ENCODE data around the gene XRRA1.
"Not testable (repeated sequence)": the region's sequence is repeated elsewhere in the genome, so short reads cannot be mapped to it uniquely, and the experiment has no call there.

Gene XRRA1

GRCh38 chr11:74825596-74825995 lies 123.3 kb downstream of the XRRA1 start:
- H3K27me3 ChIP-seq (ENCODE audit: control insufficient read depth, insufficient read depth, low read length); H3K4me1 ChIP-seq (ENCODE audit: control insufficient read depth, insufficient read depth, low read length); H3K9ac ChIP-seq (ENCODE audit: low read depth, low read length); H3K36me3 ChIP-seq (ENCODE audit: control insufficient read depth, insufficient read depth, low read length); H3K4me3 ChIP-seq (ENCODE audit: low read depth, low read length); H3K27ac ChIP-seq (ENCODE audit: low read depth, low read length): not testable (repeated sequence)
- H3K9me3 ChIP-seq (ENCODE audit: control insufficient read depth, insufficient read depth, low read length) = peaks cover 26% of the 10 kb centered on the region

GRCh38 chr11:74824285-74824982 lies 124.5 kb downstream of the XRRA1 start:
- Histone ChIP-seq H3K27ac (ENCODE audit: low read depth, low read length) (no peak overlapping the region), H3K4me3 (ENCODE audit: low read depth, low read length) (no peak overlapping the region), H3K9ac (ENCODE audit: low read depth, low read length) (no peak overlapping the region), H3K4me1 (ENCODE audit: control insufficient read depth, insufficient read depth, low read length) (no peaks in the 10 kb centered on the region), H3K36me3 (ENCODE audit: control insufficient read depth, insufficient read depth, low read length) (peaks cover 8% of the 10 kb centered on the region), H3K27me3 (ENCODE audit: control insufficient read depth, insufficient read depth, low read length) (no peaks in the 10 kb centered on the region), H3K9me3 (ENCODE audit: control insufficient read depth, insufficient read depth, low read length) (peaks cover 26% of the 10 kb centered on the region)

GRCh38 chr11:74822170-74822569 lies 126.7 kb downstream of the XRRA1 start:
- no peak overlapping the region for H3K27ac ChIP-seq (ENCODE audit: low read depth, low read length)
- H3K9ac ChIP-seq (ENCODE audit: low read depth, low read length) = no peak overlapping the region
- H3K4me3 ChIP-seq (ENCODE audit: low read depth, low read length) = no peak overlapping the region
- no peaks in the 10 kb centered on the region for H3K4me1 ChIP-seq (ENCODE audit: control insufficient read depth, insufficient read depth, low read length)
- no peaks in the 10 kb centered on the region for H3K27me3 ChIP-seq (ENCODE audit: control insufficient read depth, insufficient read depth, low read length)
- H3K36me3 ChIP-seq (ENCODE audit: control insufficient read depth, insufficient read depth, low read length) = peaks cover 16% of the 10 kb centered on the region
- peaks cover 23% of the 10 kb centered on the region for H3K9me3 ChIP-seq (ENCODE audit: control insufficient read depth, insufficient read depth, low read length)

- Histone ChIP-seq H3K4me1 (ENCODE audit: control insufficient read depth, insufficient read depth, low read length) (no peaks in the 10 kb centered on the region), H3K27ac (ENCODE audit: low read depth, low read length) (no peak overlapping the region), H3K36me3 (ENCODE audit: control insufficient read depth, insufficient read depth, low read length) (peaks cover 16% of the 10 kb centered on the region), H3K9ac (ENCODE audit: low read depth, low read length) (no peak overlapping the region), H3K9me3 (ENCODE audit: control insufficient read depth, insufficient read depth, low read length) (peaks cover 9% of the 10 kb centered on the region; the same call in 1 of the 2 replicates), H3K4me3 (ENCODE audit: low read depth, low read length) (no peak overlapping the region), H3K27me3 (ENCODE audit: control insufficient read depth, insufficient read depth, low read length) (no peaks in the 10 kb centered on the region)
Observed at GRCh38 chr11:74820763-74821162, 128.1 kb downstream of the XRRA1 start.

GRCh38 chr11:74819400-74819799 lies 129.5 kb downstream of the XRRA1 start:
- H3K27me3 ChIP-seq (ENCODE audit: control insufficient read depth, insufficient read depth, low read length) = no peaks in the 10 kb centered on the region
- no peaks in the 10 kb centered on the region; the same call in 1 of the 2 replicates for H3K4me1 ChIP-seq (ENCODE audit: control insufficient read depth, insufficient read depth, low read length)
- H3K27ac ChIP-seq (ENCODE audit: low read depth, low read length) = no peak overlapping the region
- H3K4me3 ChIP-seq (ENCODE audit: low read depth, low read length) = no peak overlapping the region
- no peaks in the 10 kb centered on the region for H3K9me3 ChIP-seq (ENCODE audit: control insufficient read depth, insufficient read depth, low read length)
- peaks cover 16% of the 10 kb centered on the region for H3K36me3 ChIP-seq (ENCODE audit: control insufficient read depth, insufficient read depth, low read length)
- no peak overlapping the region for H3K9ac ChIP-seq (ENCODE audit: low read depth, low read length)

- no peak overlapping the region for H3K27ac ChIP-seq (ENCODE audit: low read depth, low read length)
- H3K4me3 ChIP-seq (ENCODE audit: low read depth, low read length) = no peak overlapping the region
- peaks cover 17% of the 10 kb centered on the region for H3K36me3 ChIP-seq (ENCODE audit: control insufficient read depth, insufficient read depth, low read length)
- H3K9ac ChIP-seq (ENCODE audit: low read depth, low read length) = no peak overlapping the region
- H3K9me3 ChIP-seq (ENCODE audit: control insufficient read depth, insufficient read depth, low read length) = no peaks in the 10 kb centered on the region
- H3K4me1 ChIP-seq (ENCODE audit: control insufficient read depth, insufficient read depth, low read length) = no peaks in the 10 kb centered on the region; the same call in 1 of the 2 replicates
- no peaks in the 10 kb centered on the region for H3K27me3 ChIP-seq (ENCODE audit: control insufficient read depth, insufficient read depth, low read length)
Observed at GRCh38 chr11:74818283-74818946, 130.5 kb downstream of the XRRA1 start.

DNA sequence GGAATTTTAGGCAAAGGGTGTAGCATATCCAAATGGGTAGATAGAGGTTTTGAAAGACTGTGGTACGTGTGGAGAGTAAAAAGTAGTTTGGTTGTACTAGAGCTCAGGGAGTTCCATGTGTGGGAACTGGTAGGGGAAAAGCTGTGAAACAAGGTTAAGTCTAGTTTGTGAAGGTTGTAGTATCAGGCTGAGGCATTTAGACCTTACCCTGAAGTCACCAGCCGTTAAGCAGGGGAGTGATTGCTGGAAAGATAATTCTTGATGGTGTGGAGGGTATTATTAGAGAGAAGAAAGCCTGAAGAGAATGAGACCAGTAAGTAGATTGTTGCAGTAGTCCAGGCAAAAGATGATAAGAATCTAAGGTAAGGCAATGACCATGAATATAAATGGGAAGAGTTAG lies 132.2 kb downstream of the XRRA1 start:
- Histone ChIP-seq H3K4me1 (ENCODE audit: control insufficient read depth, insufficient read depth, low read length) (no peaks in the 10 kb centered on the region; the same call in 1 of the 2 replicates), H3K27me3 (ENCODE audit: control insufficient read depth, insufficient read depth, low read length) (no peaks in the 10 kb centered on the region), H3K27ac (ENCODE audit: low read depth, low read length) (no peak overlapping the region), H3K9me3 (ENCODE audit: control insufficient read depth, insufficient read depth, low read length) (no peaks in the 10 kb centered on the region), H3K9ac (ENCODE audit: low read depth, low read length) (no peak overlapping the region), H3K36me3 (ENCODE audit: control insufficient read depth, insufficient read depth, low read length) (peaks cover 25% of the 10 kb centered on the region), H3K4me3 (ENCODE audit: low read depth, low read length) (no peak overlapping the region)

- H3K27ac ChIP-seq (ENCODE audit: low read depth, low read length) = no peak overlapping the region
- H3K4me3 ChIP-seq (ENCODE audit: low read depth, low read length) = no peak overlapping the region
- no peaks in the 10 kb centered on the region; the same call in 1 of the 2 replicates for H3K4me1 ChIP-seq (ENCODE audit: control insufficient read depth, insufficient read depth, low read length)
- no peaks in the 10 kb centered on the region for H3K9me3 ChIP-seq (ENCODE audit: control insufficient read depth, insufficient read depth, low read length)
- no peaks in the 10 kb centered on the region for H3K27me3 ChIP-seq (ENCODE audit: control insufficient read depth, insufficient read depth, low read length)
- H3K9ac ChIP-seq (ENCODE audit: low read depth, low read length) = no peak overlapping the region
- H3K36me3 ChIP-seq (ENCODE audit: control insufficient read depth, insufficient read depth, low read length) = peaks cover 26% of the 10 kb centered on the region
Observed at GRCh38 chr11:74815966-74816365, 132.9 kb downstream of the XRRA1 start.

DNA sequence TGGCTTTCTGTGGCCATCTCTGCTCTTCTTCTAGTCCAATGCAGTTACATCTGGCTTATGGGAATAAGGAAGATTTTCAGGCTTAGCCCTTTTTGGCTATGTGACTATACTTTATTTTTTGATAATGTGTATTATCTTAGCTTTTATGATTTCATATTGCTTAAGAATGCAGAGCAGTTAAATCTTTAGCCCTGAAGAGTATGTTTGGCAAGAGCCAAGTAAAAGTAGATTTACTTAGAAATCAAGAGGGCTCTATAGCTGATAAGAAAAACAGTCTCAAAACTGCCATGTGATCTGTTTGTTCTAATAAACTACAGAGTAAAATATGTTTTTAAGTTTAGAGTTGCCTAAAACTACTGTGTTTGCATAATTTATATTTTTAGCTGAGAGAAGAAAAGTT lies 139.1 kb downstream of the XRRA1 start:
- Histone ChIP-seq H3K36me3 (ENCODE audit: control insufficient read depth, insufficient read depth, low read length) (peaks cover 17% of the 10 kb centered on the region; the same call in 1 of the 2 replicates), H3K9ac (ENCODE audit: low read depth, low read length) (no peak overlapping the region), H3K4me1 (ENCODE audit: control insufficient read depth, insufficient read depth, low read length) (no peaks in the 10 kb centered on the region), H3K9me3 (ENCODE audit: control insufficient read depth, insufficient read depth, low read length) (no peaks in the 10 kb centered on the region), H3K27me3 (ENCODE audit: control insufficient read depth, insufficient read depth, low read length) (no peaks in the 10 kb centered on the region), H3K27ac (ENCODE audit: low read depth, low read length) (no peak overlapping the region), H3K4me3 (ENCODE audit: low read depth, low read length) (no peak overlapping the region)

DNA sequence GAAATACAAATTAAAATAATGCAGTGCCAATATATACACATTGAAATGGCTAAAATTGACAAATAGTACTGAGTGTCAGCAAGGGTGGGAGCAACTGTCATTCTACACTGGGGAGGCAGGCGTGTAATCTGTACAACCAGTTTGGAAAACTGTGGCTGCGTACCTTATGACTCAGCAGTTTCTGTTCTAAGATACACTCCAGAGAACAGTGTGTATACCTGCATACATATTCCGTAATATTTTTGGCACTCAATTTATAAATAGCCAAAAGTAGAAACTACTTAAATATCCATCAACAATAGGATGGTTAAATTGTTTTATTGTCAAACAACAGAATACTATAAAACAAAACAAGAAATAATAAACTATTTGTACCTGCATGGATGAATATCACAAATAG lies 142.6 kb downstream of the XRRA1 start:
- no peak overlapping the region for H3K4me3 ChIP-seq (ENCODE audit: low read depth, low read length)
- no peaks in the 10 kb centered on the region for H3K4me1 ChIP-seq (ENCODE audit: control insufficient read depth, insufficient read depth, low read length)
- H3K27me3 ChIP-seq (ENCODE audit: control insufficient read depth, insufficient read depth, low read length) = no peaks in the 10 kb centered on the region
- H3K9ac ChIP-seq (ENCODE audit: low read depth, low read length) = no peak overlapping the region
- H3K36me3 ChIP-seq (ENCODE audit: control insufficient read depth, insufficient read depth, low read length) = peaks cover 8% of the 10 kb centered on the region; the same call in 1 of the 2 replicates
- no peaks in the 10 kb centered on the region for H3K9me3 ChIP-seq (ENCODE audit: control insufficient read depth, insufficient read depth, low read length)
- H3K27ac ChIP-seq (ENCODE audit: low read depth, low read length) = no peak overlapping the region

DNA sequence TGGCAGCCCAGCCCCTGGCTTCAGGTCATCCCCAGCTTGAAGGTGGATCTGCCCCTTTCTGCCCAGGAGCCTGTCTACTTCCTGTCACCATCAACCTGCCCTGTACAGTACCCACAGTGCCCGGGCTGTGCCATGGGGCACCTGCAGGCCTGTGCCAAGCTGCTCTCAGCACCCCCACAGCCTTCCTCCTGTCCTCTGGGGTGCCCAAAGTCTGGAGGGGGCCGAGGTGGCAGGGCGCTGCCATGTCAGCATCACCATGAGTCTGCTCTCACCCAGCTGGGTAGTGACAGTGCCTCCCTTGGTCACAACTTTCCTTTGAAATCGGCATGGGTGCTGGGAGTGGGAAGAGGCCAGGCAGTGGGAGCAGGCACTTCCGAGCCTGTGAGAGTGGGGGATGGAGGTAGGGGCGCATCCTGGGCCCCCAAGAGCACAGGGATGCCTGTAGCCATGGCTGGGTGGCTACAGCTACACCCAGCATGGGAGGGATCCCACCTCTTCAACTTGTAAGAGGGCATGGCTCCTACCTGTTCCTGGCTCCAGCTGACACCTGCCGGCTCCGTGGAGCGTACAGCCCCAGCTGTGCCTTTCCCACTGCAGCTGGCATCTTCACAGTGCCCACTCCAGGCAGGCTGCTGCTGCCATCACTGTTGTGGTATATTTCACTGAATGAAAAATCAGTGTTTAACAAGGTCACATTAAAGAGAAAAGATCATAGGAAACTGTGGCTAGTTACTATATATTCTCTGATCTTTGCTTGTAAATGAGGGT lies 157.4 kb downstream of the XRRA1 start:
- Histone ChIP-seq H3K4me3 (ENCODE audit: low read depth, low read length) (no peak overlapping the region), H3K4me1 (ENCODE audit: control insufficient read depth, insufficient read depth, low read length) (no peaks in the 10 kb centered on the region), H3K36me3 (ENCODE audit: control insufficient read depth, insufficient read depth, low read length) (peaks cover 32% of the 10 kb centered on the region), H3K27me3 (ENCODE audit: control insufficient read depth, insufficient read depth, low read length) (no peaks in the 10 kb centered on the region), H3K9ac (ENCODE audit: low read depth, low read length) (no peak overlapping the region), H3K27ac (ENCODE audit: low read depth, low read length) (no peak overlapping the region), H3K9me3 (ENCODE audit: control insufficient read depth, insufficient read depth, low read length) (no peaks in the 10 kb centered on the region)

All from HUES48 (cell line).